ENCODE data around the gene CHPT1.

GRCh38 chr12:101690544-101691098, 6.8 kb upstream of the CHPT1 start:
- TF ChIP-seq POLR2A (IDR thresholded peaks at IDR 0.05), result no peak
- TF ChIP-seq, protein P1, sequence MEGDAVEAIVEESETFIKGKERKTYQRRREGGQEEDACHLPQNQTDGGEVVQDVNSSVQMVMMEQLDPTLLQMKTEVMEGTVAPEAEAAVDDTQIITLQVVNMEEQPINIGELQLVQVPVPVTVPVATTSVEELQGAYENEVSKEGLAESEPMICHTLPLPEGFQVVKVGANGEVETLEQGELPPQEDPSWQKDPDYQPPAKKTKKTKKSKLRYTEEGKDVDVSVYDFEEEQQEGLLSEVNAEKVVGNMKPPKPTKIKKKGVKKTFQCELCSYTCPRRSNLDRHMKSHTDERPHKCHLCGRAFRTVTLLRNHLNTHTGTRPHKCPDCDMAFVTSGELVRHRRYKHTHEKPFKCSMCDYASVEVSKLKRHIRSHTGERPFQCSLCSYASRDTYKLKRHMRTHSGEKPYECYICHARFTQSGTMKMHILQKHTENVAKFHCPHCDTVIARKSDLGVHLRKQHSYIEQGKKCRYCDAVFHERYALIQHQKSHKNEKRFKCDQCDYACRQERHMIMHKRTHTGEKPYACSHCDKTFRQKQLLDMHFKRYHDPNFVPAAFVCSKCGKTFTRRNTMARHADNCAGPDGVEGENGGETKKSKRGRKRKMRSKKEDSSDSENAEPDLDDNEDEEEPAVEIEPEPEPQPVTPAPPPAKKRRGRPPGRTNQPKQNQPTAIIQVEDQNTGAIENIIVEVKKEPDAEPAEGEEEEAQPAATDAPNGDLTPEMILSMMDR (IDR thresholded peaks at IDR 0.05), result no peak
- no peak for TF ChIP-seq EP300 (IDR thresholded peaks at IDR 0.05)
- TF ChIP-seq POLR2AphosphoS5 (IDR thresholded peaks at IDR 0.05), result no peak

Data from gastroesophageal sphincter (tissue), 3 donors.